NCI-H345 treated with DMSO at 0.1 percent for 48 hours (cell line): Measurements from ENCODE around the gene CDR2L.
"Not testable (repeated sequence)": the region's sequence is repeated elsewhere in the genome, so short reads cannot be mapped to it uniquely, and the experiment has no call there.

Experiments
- DNase-seq: peaks from one replicate; lab custom pipeline; 2025; ENCODE audit not compliant: unreplicated experiment; lab: John Stamatoyannopoulos, UW

The CDR2L gene

GRCh38 chr17:74981318-74981978 is 6.0 kb upstream of the CDR2L start:
- no peak for DNase-seq

DNA sequence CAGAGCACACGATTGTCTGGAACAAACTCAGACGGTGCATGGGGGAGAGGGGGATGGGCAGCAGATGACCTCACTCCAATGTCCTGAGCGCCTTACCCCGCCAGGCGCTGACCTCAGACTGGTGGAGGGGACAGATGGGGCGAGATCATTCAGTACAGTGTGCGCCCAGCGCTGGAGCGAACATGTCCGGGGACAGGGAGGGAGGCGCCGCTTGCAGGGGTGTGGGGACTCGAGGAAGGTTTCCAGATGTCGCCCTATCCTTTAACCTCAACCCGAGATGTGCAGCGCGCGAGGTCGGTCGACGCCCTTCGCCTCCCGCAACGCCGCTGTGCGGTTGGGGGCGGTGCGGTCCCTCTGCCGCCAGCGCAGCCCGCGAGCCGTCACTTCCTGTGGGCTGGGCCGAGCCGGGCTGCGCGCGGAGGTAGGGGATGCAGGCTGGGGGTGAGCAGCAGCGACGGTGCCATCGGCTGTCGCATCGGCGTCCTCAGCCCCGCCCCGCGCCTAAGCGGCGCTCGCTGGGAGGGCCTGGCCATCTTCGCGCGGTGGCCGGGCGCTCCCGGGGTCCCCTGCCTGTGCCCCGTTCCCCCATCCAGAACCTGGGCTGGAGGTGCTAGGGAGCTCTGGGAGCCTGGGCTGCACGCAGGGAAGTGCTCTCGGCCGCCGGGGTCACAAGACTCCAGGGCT is 5.3 kb upstream of the CDR2L start:
- peak; percentile 77 for DNase-seq

DNA sequence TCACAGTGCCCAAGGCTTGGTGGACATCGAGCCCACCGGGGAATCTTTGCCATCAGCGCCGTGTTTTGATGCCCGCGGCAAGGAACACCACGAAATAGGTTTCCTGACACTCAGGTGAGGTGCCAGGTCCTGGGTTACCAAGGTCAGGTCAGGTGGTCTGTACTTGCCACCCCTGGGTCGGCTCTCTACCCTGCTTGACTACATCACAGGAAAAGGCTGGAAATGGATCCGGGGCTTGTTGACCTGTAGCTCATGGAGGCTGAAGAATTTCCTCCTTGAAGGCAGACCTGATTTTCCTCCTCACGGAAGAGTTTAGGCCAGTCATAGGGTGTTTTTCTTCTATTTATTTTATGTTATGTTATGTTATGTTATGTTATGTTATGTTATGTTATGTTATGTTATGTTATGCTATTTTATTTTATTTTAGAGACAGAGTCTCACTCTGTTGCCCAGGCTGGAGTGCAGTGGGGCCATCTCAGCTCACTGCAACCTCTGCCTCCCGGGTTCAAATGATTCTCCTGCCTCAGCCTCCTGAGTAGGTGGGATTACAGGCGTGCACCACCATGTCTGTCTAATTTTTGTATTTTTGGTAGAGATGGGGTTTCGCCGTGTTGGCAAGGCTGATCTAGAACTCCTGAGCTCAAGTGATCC is 4.6 kb upstream of the CDR2L start:
- peak; percentile 48 for DNase-seq

DNA sequence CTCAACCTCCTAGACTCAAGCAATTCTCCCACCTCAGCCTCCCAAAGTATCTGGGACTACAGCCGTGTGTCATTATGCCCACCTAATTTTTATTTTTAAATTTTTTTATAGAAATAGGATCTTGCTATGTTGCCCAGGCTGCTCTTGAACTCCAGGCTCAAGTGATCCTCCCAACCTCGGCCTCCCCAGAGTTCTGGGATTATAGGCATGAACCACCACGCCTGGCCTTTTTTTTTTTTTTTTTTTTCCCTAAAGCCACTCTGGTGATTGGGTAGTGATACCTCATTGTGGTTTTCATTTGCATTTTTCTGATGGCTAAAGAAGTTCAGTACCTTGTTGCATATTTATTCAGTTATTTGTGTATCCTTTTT is 1.2 kb upstream of the CDR2L start:
- no peak for DNase-seq

GRCh38 chr17:74987909-74988711 is 678 bp downstream of the CDR2L start:
- peak; percentile 43 for DNase-seq

DNA sequence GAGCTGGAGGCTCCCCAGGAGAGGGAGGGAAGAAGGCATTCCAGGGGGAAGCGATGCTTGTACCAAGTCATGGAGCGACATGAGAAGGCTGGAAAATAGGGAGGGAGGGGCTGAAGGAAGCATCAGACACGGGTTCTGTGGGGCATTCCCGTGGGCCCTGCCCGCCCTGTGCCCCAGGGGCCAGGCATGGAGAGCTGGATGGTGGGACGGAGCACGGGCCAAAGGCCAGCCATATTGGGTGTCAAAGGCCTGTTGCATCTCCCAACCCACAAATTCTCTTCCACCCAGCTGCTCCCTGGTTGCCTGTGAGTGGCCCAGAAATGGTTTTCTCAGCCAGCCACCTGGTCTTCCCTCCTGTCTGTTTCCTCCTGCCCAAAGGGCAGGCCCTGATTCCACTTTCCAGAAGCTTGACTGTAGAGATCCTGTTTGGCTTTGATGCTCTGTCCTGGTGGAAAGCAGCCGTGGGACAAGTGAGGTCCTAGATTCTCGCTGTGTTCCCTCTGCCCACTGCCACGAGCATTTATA is 3.2 kb downstream of the CDR2L start:
- DNase-seq: no peak

DNA sequence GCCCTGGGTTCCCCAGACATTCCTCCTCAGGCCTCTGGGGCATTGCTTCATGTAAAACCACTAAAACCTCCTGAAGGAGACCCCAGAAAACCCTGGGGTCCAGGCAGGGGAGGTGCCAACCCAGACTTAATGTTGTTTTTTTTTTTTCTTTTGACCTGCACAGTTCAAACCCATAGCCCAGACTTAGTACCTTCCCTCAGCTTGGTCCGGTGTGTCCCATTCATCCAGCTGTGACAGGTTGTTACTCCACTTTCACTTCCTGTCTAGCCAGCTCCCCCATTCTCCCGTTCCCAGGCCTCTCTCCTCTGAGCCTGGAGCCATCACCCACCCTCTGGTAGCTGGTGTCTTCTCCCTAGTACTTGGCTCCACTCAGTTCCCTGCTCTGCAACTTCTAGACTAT is 4.8 kb downstream of the CDR2L start:
- no peak for DNase-seq

GRCh38 chr17:74994440-74994839 is 7.0 kb downstream of the CDR2L start:
- no peak for DNase-seq

GRCh38 chr17:74995847-74996246 is 8.4 kb downstream of the CDR2L start:
- no peak for DNase-seq

DNA sequence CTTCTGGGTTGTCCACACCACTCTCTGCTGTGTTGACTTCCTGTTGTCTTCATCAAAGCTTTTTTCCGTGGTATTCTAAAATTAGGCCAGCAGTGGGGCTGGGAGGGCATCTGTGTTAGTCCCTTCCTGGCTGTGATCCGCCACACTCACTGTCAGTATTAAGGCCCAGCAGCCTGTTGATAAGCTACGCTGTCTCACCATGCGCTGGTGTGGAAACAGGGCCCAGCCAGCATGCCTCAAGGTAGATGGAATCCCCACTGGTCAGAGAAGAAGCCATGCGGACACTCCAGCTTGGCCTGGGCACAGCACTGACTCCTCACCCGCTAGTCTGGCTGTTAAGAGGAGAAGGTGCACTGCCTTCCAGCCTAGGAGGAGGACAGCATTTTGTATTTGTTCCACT is 11.4 kb downstream of the CDR2L start:
- no peak for DNase-seq

DNA sequence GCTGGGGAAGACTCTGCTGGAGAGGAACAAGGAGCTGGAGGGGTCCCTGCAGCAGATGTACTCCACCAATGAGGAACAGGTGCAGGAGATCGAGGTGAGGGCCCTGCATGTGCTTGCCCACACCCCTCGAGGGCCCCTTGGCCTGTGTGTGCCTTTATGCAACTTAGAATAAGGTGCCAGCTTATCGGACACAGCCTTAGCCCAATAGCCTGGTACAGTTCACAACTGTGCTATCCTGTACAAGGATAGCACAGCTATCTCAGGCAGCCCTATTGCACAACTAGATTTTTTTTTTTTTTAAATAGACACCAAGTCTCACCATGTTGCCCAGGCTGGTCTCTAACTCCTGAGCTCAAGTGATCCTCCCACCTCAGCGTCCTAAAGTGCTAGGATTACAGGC is 12.1 kb downstream of the CDR2L start:
- DNase-seq: no peak

GRCh38 chr17:75001915-75002843 is 14.7 kb downstream of the CDR2L start:
- DNase-seq: no peak

DNA sequence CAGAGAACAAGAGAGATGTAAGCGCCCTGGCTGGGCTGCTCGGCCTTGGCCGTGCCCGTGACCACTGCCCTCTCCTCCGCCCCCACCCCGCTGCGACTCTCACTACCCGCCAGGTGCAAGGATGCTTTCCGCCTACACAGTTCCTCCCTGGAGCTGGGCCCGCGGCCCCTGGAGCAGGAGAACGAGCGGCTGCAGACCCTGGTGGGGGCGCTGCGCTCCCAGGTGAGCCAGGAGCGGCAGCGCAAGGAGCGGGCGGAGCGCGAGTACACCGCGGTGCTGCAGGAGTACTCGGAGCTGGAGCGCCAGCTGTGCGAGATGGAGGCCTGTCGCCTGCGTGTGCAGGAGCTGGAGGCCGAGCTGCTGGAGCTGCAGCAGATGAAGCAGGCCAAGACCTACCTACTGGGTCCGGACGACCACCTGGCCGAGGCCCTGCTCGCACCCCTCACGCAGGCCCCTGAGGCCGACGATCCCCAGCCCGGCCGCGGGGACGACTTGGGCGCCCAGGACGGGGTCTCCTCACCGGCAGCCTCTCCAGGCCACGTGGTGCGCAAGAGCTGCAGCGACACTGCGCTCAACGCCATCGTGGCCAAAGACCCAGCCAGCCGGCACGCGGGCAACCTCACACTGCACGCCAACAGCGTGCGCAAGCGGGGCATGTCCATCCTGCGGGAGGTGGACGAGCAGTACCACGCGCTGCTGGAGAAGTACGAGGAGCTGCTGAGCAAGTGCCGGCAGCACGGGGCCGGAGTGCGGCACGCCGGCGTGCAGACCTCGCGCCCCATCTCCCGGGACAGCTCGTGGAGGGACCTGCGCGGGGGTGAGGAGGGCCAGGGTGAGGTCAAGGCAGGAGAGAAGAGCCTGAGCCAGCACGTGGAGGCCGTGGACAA is 15.9 kb downstream of the CDR2L start:
- DNase-seq: no peak

- no peak for DNase-seq
These were observed 16.5 kb downstream of the CDR2L start for GRCh38 chr17:75003957-75004355.

- no peak for DNase-seq
These were observed 16.9 kb downstream of the CDR2L start for GRCh38 chr17:75004371-75004770.

GRCh38 chr17:75005291-75005690 is 17.9 kb downstream of the CDR2L start:
- DNase-seq: no peak

GRCh38 chr17:75006084-75006483 is 18.7 kb downstream of the CDR2L start:
- DNase-seq: not testable (repeated sequence)

DNA sequence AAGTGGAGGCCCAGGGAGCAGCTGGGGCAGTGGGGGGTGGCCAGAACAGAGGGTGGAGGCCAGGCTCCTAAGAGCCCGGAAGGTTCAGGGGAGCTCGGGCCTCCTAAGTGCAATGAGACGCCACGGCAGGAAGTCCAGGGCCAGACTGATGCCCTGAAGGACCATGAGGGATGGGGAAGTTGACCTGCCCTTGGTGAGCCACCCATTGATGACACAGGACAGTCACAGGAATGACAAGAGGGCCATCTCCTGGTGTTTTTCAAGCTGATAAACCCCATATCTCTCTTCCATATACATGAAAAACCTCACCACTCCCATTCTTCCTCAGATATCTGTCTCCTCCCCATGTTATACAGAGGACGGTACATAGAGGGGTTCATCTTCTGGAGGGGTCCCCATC is 19.2 kb downstream of the CDR2L start:
- DNase-seq: no peak

DNA sequence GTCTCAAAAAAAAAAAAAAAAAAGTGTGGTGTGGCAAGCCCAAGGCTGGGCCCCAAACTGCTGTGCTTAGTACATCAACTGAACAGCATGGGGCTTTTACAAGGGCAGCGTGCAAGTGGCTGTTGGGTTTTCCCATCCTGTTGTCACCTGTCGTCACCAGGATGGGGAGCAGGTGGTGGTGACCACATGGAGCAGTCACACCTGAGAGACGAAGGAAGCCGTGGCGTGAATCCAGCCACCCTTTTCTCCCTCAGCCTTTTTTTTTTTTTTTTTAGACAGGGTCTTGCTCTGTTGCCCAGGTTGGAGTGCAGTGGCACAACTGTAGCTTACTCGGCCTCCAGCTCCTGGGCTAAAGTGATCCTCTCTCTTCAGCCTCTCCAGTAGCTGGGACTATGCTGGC is 20.9 kb downstream of the CDR2L start:
- peak; percentile 6 for DNase-seq
